NCI-H146 (cell line): ENCODE data around the gene UBE3D.
"Not testable (repeated sequence)": the region's sequence is repeated elsewhere in the genome, so short reads cannot be mapped to it uniquely, and the experiment has no call there.

Source experiments
- DNase-seq: peaks from one replicate; lab custom pipeline; 2025; lab: John Stamatoyannopoulos, UW

Gene UBE3D

GRCh38 chr6:82971877-82972460, 93.7 kb downstream of the UBE3D start:
- no peak for DNase-seq

DNA sequence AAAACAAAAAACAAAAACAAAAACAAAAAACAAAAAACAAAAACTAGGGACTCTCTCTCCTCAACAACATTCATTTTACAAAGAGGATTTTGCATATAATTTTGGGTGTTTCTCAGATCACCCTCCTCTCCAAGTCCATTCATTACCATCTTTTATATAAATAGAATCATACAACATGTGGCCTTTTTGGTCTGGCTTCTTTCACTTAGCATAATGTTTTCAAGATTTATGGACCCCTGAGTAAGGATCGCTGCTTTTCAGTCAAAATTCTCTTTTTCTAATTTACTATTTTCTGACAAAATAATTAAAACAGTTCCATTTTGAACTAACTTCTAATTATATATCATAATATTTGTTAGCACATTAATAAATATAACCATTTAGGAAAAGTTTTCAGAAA, 94.8 kb downstream of the UBE3D start:
- no peak for DNase-seq

DNA sequence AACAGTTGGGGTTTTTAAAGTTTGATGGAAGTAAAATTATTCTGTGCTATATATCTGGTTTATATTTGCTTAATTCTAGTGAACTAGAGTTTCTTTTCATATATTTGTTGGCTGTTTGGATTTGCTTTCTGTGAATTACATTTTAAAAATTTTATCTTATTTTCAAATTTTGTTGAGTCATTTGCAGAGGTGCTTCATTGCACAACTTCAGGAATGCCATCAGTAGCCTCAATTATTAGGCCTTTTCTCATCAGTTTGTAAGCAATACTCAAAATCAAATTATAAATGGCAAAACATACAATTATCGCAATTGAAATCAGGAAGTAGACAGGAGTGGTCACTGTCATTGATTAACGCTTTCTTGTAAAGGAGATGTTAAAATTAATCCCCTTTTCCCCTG, 96.9 kb downstream of the UBE3D start:
- DNase-seq, result no peak

- DNase-seq, result no peak
Measured at GRCh38 chr6:82963191-82963925, 102.3 kb downstream of the UBE3D start.

- DNase-seq, result no peak
Measured at GRCh38 chr6:82959385-82959941, 106.2 kb downstream of the UBE3D start.

DNA sequence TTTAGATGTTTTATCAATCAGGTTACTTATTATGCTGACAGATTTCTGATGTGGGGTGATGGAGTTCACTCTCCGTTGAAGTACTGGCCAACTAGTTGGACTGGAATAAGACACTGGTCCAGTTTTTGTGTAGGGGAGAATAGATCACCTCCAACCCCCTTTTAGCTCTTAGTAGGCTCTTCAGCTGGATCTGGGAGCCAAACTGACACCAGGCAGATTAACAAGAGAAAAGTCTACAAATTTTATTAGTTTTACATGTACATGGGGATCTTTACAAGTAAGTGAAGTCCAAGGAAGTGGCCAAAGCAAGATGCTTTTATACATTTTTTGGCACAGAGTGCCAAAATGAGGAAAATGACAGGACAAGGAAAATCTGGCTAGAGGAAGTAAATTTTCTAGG, 107.1 kb downstream of the UBE3D start:
- no peak for DNase-seq

GRCh38 chr6:82957868-82958245, 107.8 kb downstream of the UBE3D start:
- DNase-seq, result no peak

- no peak for DNase-seq
Measured at GRCh38 chr6:82957171-82957867, 108.3 kb downstream of the UBE3D start.

DNA sequence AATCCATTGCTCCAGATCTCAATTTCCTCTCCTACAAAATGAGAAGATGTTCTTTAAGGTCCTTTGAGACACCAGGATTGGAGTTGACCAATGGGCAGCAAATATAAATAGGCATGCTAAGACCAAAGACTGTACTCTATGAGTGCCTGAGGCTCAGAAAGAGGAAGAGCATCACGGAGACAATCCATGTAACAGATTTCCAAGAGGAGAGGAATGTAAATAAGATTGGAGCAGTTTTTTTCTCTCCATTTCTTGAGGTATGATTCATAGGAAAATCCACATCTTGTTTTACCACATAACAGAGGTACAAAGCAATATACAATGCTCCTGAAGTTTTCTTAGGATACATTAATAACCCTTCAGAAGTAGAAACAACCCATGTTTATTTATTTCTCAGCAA, 109.8 kb downstream of the UBE3D start:
- DNase-seq, result no peak

- DNase-seq, result no peak
Measured at GRCh38 chr6:82954937-82955577, 110.6 kb downstream of the UBE3D start.

DNA sequence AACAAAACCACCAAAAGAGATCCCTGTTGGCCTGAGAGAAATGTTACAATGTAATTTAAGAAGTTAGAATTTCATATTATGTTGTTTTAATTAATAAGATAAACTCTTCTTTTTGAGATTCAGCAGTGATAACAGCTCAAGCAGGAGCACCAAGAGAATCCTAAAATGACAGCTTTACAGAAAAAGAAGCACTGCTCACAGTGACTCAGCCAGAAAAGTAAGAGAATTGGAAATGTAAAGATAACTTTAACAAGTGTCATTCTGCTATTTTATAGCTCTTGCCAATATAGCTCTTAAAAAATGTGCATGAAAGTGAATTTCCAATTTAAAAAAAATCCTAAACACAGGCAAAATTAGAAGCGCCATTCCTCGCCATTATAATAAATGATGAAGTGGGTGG, 111.3 kb downstream of the UBE3D start:
- no peak for DNase-seq

DNA sequence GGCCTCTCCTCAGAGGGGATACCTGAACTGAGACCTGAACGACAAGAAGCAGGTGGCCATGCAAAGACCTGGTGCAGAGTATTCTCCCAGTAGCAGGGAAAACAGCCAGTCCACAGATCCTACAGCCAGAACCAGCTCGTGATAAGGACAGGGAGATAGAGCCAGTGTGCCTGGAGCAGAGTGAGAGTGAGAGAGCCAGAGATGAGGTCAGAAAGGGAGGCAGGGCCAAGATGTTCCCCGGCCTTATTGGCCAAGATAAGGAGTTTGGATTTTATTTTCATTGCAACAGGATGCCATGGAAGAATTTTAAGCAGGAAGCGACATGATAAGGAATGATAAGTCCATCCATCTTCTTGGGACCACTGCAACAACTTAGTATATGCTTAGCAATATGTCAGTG, 111.8 kb downstream of the UBE3D start:
- DNase-seq, result no peak

- DNase-seq, result no peak
Measured at GRCh38 chr6:82951935-82952334, 113.7 kb downstream of the UBE3D start.

GRCh38 chr6:82951389-82951788, 114.3 kb downstream of the UBE3D start:
- no peak for DNase-seq

GRCh38 chr6:82930915-82931314, 134.7 kb downstream of the UBE3D start:
- not testable (repeated sequence) for DNase-seq

GRCh38 chr6:82924799-82925535, 140.7 kb downstream of the UBE3D start:
- DNase-seq, result no peak

DNA sequence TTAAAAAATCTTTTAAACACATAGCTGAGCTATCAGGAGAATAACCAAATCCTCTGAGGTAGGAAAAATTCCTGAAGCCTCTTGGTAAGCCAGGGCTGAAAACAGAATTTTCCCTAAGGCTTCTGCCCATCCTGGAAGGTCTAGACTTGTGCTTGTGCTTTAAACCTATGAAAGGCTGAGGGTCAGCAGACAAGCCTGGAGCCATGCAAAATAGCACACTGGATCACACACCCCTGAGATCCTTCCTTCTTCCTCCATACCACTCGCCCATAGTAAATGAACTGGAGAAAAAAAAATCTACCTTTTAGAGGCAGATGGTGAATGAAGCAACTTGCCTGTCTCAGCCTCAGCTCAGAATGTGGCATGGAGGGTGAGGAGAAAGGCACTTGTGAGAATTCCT, 144.4 kb downstream of the UBE3D start:
- no peak for DNase-seq

DNA sequence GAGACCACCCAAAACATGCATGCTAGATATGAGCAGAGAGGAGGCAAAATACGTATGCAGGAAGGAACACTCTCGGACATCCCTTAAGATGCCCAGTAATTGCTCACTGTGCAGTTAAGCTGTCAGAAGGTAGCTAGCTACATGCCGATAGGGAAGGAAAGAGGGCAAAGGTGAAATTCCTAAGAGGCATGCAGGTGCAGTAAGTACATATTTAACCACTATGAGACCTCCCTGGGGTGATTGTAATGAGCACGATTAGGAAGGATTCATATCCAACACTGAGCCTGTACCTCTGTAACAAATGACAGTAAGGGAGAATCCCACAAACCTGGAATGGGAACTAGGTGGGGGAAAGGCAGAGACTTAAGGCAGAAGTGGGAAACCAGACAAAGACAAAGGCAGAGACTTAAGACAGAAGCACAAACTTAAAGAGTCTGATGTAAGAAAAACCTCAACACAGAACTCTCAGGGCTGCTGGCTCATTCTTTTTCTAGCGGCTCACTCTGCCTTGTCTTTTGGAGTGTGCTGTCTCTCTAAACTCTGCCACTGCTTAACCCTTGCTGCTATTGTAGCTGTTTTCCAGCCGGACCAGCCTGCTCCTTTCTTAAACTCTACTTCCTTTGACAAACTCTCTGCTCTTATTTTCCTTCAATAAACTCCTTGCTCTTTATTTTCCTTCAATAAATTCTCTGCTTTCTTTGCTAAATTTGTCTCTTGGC, 148.1 kb downstream of the UBE3D start:
- DNase-seq, result no peak

DNA sequence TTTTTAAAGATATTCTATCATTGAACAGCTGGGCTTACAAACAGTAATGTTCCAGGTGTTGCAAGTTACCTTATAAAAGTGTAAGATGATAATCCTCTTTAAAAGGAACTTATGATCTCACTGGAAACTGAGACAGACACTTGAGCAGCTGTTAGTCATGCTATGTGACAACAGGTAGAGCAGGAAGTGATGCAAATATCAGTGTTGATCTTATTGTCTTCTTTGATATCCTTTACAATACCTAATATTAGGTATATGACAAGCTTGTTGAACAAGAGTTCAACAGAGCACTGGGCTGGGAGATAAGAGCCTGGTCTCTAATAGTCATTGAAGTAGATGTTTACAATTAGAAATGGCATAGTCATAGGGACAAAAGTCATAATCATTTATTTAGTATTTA, 150.0 kb downstream of the UBE3D start:
- DNase-seq, result no peak

DNA sequence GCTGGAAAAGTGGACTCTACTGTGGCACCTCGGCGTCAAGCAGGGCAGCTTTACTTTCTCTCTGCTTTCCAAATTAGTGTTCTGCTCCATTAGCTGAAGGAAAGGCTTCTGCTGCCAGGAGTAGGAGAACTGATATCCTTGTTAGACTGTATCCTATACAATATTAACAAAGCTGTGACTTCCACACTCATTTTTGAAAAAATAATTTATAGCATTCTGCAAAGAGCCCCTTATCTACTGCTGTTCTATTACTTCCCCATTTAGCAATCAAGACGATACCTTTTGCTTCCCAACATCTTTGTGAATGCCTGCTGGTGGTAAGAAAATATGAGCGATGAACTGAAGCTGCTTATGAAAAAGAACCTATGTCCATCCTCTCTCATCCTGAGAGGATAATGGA, 151.1 kb downstream of the UBE3D start:
- no peak for DNase-seq

DNA sequence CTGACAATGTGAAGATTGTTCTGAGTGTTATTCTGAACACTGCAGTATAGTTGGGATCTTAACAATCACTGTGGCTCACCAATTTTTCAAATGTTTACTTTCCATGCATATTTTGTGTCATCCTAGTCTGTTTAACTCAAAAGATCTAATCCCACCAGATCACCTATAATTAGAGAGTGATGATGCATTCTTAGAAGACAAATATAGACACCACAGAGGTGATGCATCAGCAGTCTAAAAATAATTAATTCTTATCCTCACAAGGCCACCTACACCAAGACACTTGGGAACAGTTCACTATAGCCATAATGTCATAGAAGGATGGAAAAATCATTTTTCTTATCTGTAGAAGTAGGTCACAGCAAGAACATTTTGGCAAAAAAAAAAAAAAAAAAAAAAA, 154.8 kb downstream of the UBE3D start:
- DNase-seq, result no peak
